SK-N-SH (cell line): Measurements from ENCODE around the gene C1QC. TPM values are rescaled to one million over a fixed set of nuclear protein-coding genes. Genes with fewer than 3 reads are reported as not detected.

ENCODE experiments used
- CTCF ChIA-PET: fragments of 300-600, 350-600 bp; formaldehyde crosslinking; extraction: SDS; loops from one replicate; lab custom pipeline; 2021; lab: Yijun Ruan, JAX
- POLR2A ChIA-PET: fragments of 350-600 bp; sonication (Branson Sonifier 250); formaldehyde crosslinking; extraction: SDS; loops from one replicate; lab custom pipeline; 2020; ENCODE audit warnings: antibody characterized with exemption, inconsistent platforms; lab: Yijun Ruan, JAX
- DNase-seq: peaks from one replicate; pipeline ENCODE4 v3.0.0; 2012
- H2AFZ ChIP-seq: fragments of 200-600 bp; sonication (generic); 2 replicates; pipeline ENCODE4 v1.8.1; 2016; ENCODE audit warnings: antibody characterized with exemption, mild to moderate bottlenecking, low read depth
- H3F3A ChIP-seq: fragments of 200-600 bp; sonication (generic); replicated peaks from 2 replicates; pipeline ENCODE3; 2016; ENCODE audit warnings: antibody characterized with exemption, mild to moderate bottlenecking; ENCODE audit not compliant: insufficient read depth
- H3K27ac ChIP-seq, 2 experiments: fragments of 200-500 bp in 1 of 2; fragments of 200-600 bp in 1 of 2; sonication (Bioruptor generic) in 1 of 2; sonication (generic), shearing (Covaris generic) in 1 of 2; 2 replicates each; pipeline versions ENCODE4 v1.5.1 to v1.6.1; 2014 to 2016; ENCODE audit warnings: low read depth in 2 of 2, inconsistent platforms in 1 of 2, low read length in 1 of 2, mild to moderate bottlenecking in 1 of 2, mixed read lengths in 1 of 2
- H3K27me3 ChIP-seq: fragments of 200-600 bp; sonication (generic), shearing (Covaris generic); 2 replicates; pipeline ENCODE4 v1.6.1; 2016; ENCODE audit warnings: mixed run types; ENCODE audit not compliant: insufficient read depth
- H3K36me3 ChIP-seq, 2 experiments: fragments of 200-500 bp in 1 of 2; fragments of 200-600 bp in 1 of 2; sonication (Bioruptor generic) in 1 of 2; sonication (generic) in 1 of 2; replicated peaks in 1 of 2; 2 replicates each; pipeline versions ENCODE3 to v1.5.1; 2014 to 2016; ENCODE audit warnings: low read length in 1 of 2, mild to moderate bottlenecking in 1 of 2; ENCODE audit not compliant: insufficient read depth in 2 of 2, control insufficient read depth in 1 of 2
- H3K4me1 ChIP-seq, 2 experiments: fragments of 200-500 bp in 1 of 2; fragments of 200-600 bp in 1 of 2; sonication (Bioruptor generic) in 1 of 2; sonication (generic), shearing (Covaris generic) in 1 of 2; 2 replicates each; pipeline versions ENCODE4 v1.5.1 to v1.6.1; 2014 to 2016; ENCODE audit warnings: low read depth in 1 of 2, low read length in 1 of 2, mixed run types in 1 of 2; ENCODE audit not compliant: insufficient read depth in 2 of 2, control insufficient read depth in 1 of 2
- H3K4me2 ChIP-seq: fragments of 200-600 bp; sonication (generic), shearing (Covaris generic); 2 replicates; pipeline ENCODE4 v1.6.1; 2017; ENCODE audit warnings: mixed run types
- H3K4me3 ChIP-seq, 2 experiments: fragments of 200-500 bp in 1 of 2; fragments of 200-600 bp in 1 of 2; sonication (Bioruptor generic) in 1 of 2; sonication (generic), shearing (Covaris generic) in 1 of 2; 2 replicates each; pipeline versions ENCODE4 v1.5.1 to v1.8.1; 2014 to 2016; ENCODE audit warnings: low read depth in 2 of 2, inconsistent platforms in 1 of 2, low read length in 1 of 2, mild to moderate bottlenecking in 1 of 2, mixed read lengths in 1 of 2, moderate library complexity in 1 of 2
- H3K79me2 ChIP-seq: fragments of 200-600 bp; sonication (generic); 2 replicates; pipeline ENCODE4 v1.8.1; 2017; ENCODE audit warnings: mild to moderate bottlenecking; ENCODE audit not compliant: insufficient read depth
- H3K9ac ChIP-seq: fragments of 200-600 bp; sonication (generic); 2 replicates; pipeline ENCODE4 v1.6.1; 2017; ENCODE audit warnings: mixed run types
- H3K9me2 ChIP-seq: fragments of 200-600 bp; sonication (generic); 2 replicates; pipeline ENCODE4 v1.6.1; 2017; ENCODE audit warnings: mixed run types
- H3K9me3 ChIP-seq: fragments of 200-600 bp; sonication (generic); 2 replicates; pipeline ENCODE4 v1.6.1; 2017; ENCODE audit warnings: mixed run types, mild to moderate bottlenecking, moderate library complexity
- H4K20me1 ChIP-seq: fragments of 200-600 bp; sonication (generic); 2 replicates; pipeline ENCODE4 v1.6.1; 2017; ENCODE audit warnings: mild to moderate bottlenecking, mixed run types; ENCODE audit not compliant: insufficient read depth
- CHD2 ChIP-seq: fragments of 150-350 bp; IDR thresholded peaks from 2 replicates; pipeline ENCODE4 v1.6.1; 2018; ENCODE audit warnings: low read length; ENCODE audit not compliant: partially characterized antibody
- CTCF ChIP-seq: fragments of 200-600 bp; sonication (generic); IDR thresholded peaks from 2 replicates; pipeline ENCODE4 v1.6.1; 2017; ENCODE audit warnings: antibody characterized with exemption, mild to moderate bottlenecking, moderate library complexity
- EZH2phosphoT487 ChIP-seq: fragments of 200-600 bp; sonication (generic); IDR thresholded peaks from 2 replicates; pipeline ENCODE4 v1.6.1; 2017; ENCODE audit warnings: low read depth, mixed run types, mild to moderate bottlenecking, antibody characterized with exemption, moderate library complexity, borderline replicate concordance
- MEF2A ChIP-seq: IDR thresholded peaks from 2 replicates; pipeline ENCODE4 v1.4.0; 2012; ENCODE audit warnings: low read depth, borderline replicate concordance
- MXI1 ChIP-seq: IDR thresholded peaks from 2 replicates; pipeline ENCODE4 v1.6.1; 2012; ENCODE audit warnings: mild to moderate bottlenecking, low read depth, low read length, improper control_type of control experiment
- RAD21 ChIP-seq: IDR thresholded peaks from 2 replicates; pipeline ENCODE4 v1.6.1; 2012; ENCODE audit warnings: mild to moderate bottlenecking, low read length
- SMC3 ChIP-seq: IDR thresholded peaks from 2 replicates; pipeline ENCODE4 v1.6.1; 2012; ENCODE audit warnings: low read depth, low read length, improper control_type of control experiment
- YY1 ChIP-seq: IDR thresholded peaks from 2 replicates; pipeline ENCODE4 v1.4.0; 2012; ENCODE audit warnings: low read depth, mild to moderate bottlenecking
- WGBS: methylation state at CpG from one replicate; pipeline ENCODE4 v1.1.6; 2017; ENCODE audit warnings: low lambda C conversion rate; 5-methylcytosine and 5-hydroxymethylcytosine counted together
- polyA plus RNA-seq, 3 experiments: library from polyadenylated mRNA; depleted of rRNA; stranded (reverse); fragments of >200 nt; gene quantifications; 2 replicates each; pipeline ENCODE4 v1.2.3, GENCODE V29; 2012
- TF ChIP-seq, protein P1 (sequence below): fragments of 150-350 bp; IDR thresholded peaks from 2 replicates; pipeline ENCODE4 v1.6.1; 2016; ENCODE audit warnings: mild to moderate bottlenecking, low read depth, low read length
- TF ChIP-seq, protein P2 (sequence below): fragments of 150-350 bp; IDR thresholded peaks from 2 replicates; pipeline ENCODE4 v1.6.1; 2017; ENCODE audit warnings: antibody characterized with exemption, low read length, low read depth, borderline replicate concordance
- TF ChIP-seq, protein P3 (sequence below): IDR thresholded peaks from 2 replicates; pipeline ENCODE4 v1.4.0; 2012; ENCODE audit warnings: low read depth, borderline replicate concordance

C1QC gene
- polyA plus RNA-seq, 1 of the 3 experiments (the other 2 are of a cell fraction), result not detected

GRCh38 chr1:22680726-22681125 is 37.3 kb downstream of the C1QC start:
- Histone ChIP-seq H3K4me1 (peaks cover 0 to 10% of the 10 kb centered on the region in 2 experiments; a peak in 1 of 4 replicates), H4K20me1 (no peaks in the 10 kb centered on the region), H2AFZ (no peak overlapping the region), H3K9ac (no peak overlapping the region), H3K4me2 (no peak overlapping the region), H3K27me3 (no peaks in the 10 kb centered on the region), H3K9me2 (no peaks in the 10 kb centered on the region), H3K4me3 (no peak overlapping the region), H3K36me3 (no peaks in the 10 kb centered on the region), H3F3A (peaks cover 5% of the 10 kb centered on the region), H3K79me2 (no peaks in the 10 kb centered on the region), H3K9me3 (no peaks in the 10 kb centered on the region), H3K27ac (no peak overlapping the region)
- 58% methylated on average over 5 of the region's 9 CpGs for WGBS
- no peak for DNase-seq
- TF ChIP-seq YY1 (no peak), CHD2 (no peak), EZH2phosphoT487 (no peak), CTCF (no peak), MEF2A (no peak), MXI1 (no peak), SMC3 (no peak), RAD21 (no peak)
- TF ChIP-seq, protein P1, sequence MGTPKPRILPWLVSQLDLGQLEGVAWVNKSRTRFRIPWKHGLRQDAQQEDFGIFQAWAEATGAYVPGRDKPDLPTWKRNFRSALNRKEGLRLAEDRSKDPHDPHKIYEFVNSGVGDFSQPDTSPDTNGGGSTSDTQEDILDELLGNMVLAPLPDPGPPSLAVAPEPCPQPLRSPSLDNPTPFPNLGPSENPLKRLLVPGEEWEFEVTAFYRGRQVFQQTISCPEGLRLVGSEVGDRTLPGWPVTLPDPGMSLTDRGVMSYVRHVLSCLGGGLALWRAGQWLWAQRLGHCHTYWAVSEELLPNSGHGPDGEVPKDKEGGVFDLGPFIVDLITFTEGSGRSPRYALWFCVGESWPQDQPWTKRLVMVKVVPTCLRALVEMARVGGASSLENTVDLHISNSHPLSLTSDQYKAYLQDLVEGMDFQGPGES, result no peak
- TF ChIP-seq, protein P2, sequence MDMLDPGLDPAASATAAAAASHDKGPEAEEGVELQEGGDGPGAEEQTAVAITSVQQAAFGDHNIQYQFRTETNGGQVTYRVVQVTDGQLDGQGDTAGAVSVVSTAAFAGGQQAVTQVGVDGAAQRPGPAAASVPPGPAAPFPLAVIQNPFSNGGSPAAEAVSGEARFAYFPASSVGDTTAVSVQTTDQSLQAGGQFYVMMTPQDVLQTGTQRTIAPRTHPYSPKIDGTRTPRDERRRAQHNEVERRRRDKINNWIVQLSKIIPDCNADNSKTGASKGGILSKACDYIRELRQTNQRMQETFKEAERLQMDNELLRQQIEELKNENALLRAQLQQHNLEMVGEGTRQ, result no peak
- TF ChIP-seq, protein P3, sequence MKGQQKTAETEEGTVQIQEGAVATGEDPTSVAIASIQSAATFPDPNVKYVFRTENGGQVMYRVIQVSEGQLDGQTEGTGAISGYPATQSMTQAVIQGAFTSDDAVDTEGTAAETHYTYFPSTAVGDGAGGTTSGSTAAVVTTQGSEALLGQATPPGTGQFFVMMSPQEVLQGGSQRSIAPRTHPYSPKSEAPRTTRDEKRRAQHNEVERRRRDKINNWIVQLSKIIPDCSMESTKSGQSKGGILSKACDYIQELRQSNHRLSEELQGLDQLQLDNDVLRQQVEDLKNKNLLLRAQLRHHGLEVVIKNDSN, result no peak
- ChIA-PET CTCF (interaction anchor here (7.3 kb wide), 1 partner anchor 22 kb away, joined by 36 read pairs; no protein-coding TSS in a partner anchor), POLR2A (no interaction called here)
